Measurements from ENCODE around the gene CCDC92. TPM values are rescaled to one million over a fixed set of nuclear protein-coding genes. Genes with fewer than 3 reads are reported as not detected.
A peak's percentile ranks its signal among the peaks of the same experiment; 100 is the strongest.

CCDC92 gene
- total and polyA plus RNA-seq, 8 donors, result 3.5 to 32.6 (median 20.9) TPM

- H3K9me3 ChIP-seq, result no peaks in the 10 kb centered on the region
- H3K36me3 ChIP-seq, result peaks cover 7 to 42% (median 38%) of the 10 kb centered on the region in 4 donors
- no peak for DNase-seq
- no peak overlapping the region for H3K27ac ChIP-seq
- no peak overlapping the region for H3K4me3 ChIP-seq
- H3K27me3 ChIP-seq, result no peaks in the 10 kb centered on the region
- 68 to 89% (median 70%) methylated on average over 3 of the region's 3 CpGs for WGBS, 5 donors
- TF ChIP-seq POLR2A (IDR thresholded peaks at IDR 0.05) (no peak), CTCF (IDR thresholded peaks at IDR 0.05) (no peak), POLR2AphosphoS5 (IDR thresholded peaks at IDR 0.05) (no peak), EP300 (IDR thresholded peaks at IDR 0.05) (no peak)
- H3K4me1 ChIP-seq, result peaks cover 23 to 55% (median 35%) of the 10 kb centered on the region in 4 donors
- intact Hi-C loops (cut with DNase I; ENCODE audit: low total_unique reads), result loop anchor here (5.0 kb wide), 1 partner anchor 84 kb away; no protein-coding TSS in a partner anchor
Measured at GRCh38 chr12:123986374-123986965, 13.8 kb upstream of the CCDC92 start.

- no peaks in the 10 kb centered on the region for H3K9me3 ChIP-seq
- H3K36me3 ChIP-seq, result peaks cover 7 to 37% (median 27%) of the 10 kb centered on the region in 4 donors
- no peak overlapping the region for H3K27ac ChIP-seq
- WGBS, 5 donors, result 75 to 88% (median 79%) methylated on average over 4 of the region's 4 CpGs
- TF ChIP-seq POLR2A (IDR thresholded peaks at IDR 0.05), result no peak
- no peak for TF ChIP-seq POLR2AphosphoS5 (IDR thresholded peaks at IDR 0.05)
- TF ChIP-seq EP300 (IDR thresholded peaks at IDR 0.05), result no peak
- no peak for TF ChIP-seq CTCF (IDR thresholded peaks at IDR 0.05)
- no peak for DNase-seq
- intact Hi-C loops (cut with DNase I; ENCODE audit: low total_unique reads), result loop anchor here (5.0 kb wide), 1 partner anchor 83 kb away; no protein-coding TSS in a partner anchor
- H3K4me3 ChIP-seq, result no peak overlapping the region
- peaks cover 8 to 43% (median 20%) of the 10 kb centered on the region in 4 donors for H3K4me1 ChIP-seq
- no peaks in the 10 kb centered on the region for H3K27me3 ChIP-seq
Measured at GRCh38 chr12:123984903-123985302, 12.3 kb upstream of the CCDC92 start.

- DNase-seq, result peak; percentile 41 to 87
- intact Hi-C loops (cut with DNase I; ENCODE audit: low total_unique reads), result no loop called here
- WGBS, 5 donors, result 41 to 55% (median 44%) methylated on average over 7 of the region's 7 CpGs
- Histone ChIP-seq H3K36me3 (peaks cover 0 to 33% (median 19%) of the 10 kb centered on the region in 4 donors), H3K9me3 (no peaks in the 10 kb centered on the region), H3K27me3 (no peaks in the 10 kb centered on the region), H3K4me3 (no peak overlapping the region), H3K4me1 (peaks cover 7 to 34% (median 17%) of the 10 kb centered on the region in 4 donors), H3K27ac (no peak overlapping the region)
- TF ChIP-seq POLR2AphosphoS5 (IDR thresholded peaks at IDR 0.05) (no peak), POLR2A (IDR thresholded peaks at IDR 0.05) (no peak), EP300 (IDR thresholded peaks at IDR 0.05) (no peak), CTCF (IDR thresholded peaks at IDR 0.05) (peak in 5 of 7 experiments; percentile 41 to 60 (median 48))
Measured at GRCh38 chr12:123983822-123984485, 11.3 kb upstream of the CCDC92 start.

- H3K9me3 ChIP-seq, result no peaks in the 10 kb centered on the region
- H3K27ac ChIP-seq, result no peak overlapping the region
- no peak for DNase-seq
- H3K27me3 ChIP-seq, result no peaks in the 10 kb centered on the region
- intact Hi-C loops (cut with DNase I; ENCODE audit: low total_unique reads), result no loop called here
- 44 to 71% (median 60%) methylated on average over 7 of the region's 7 CpGs for whole genome bisulfite sequencing, 5 donors
- H3K36me3 ChIP-seq, result peaks cover 0 to 23% (median 5%) of the 10 kb centered on the region in 4 donors
- peaks cover 7 to 33% (median 17%) of the 10 kb centered on the region in 4 donors for H3K4me1 ChIP-seq
- H3K4me3 ChIP-seq, result no peak overlapping the region
- TF ChIP-seq EP300 (IDR thresholded peaks at IDR 0.05) (no peak), CTCF (IDR thresholded peaks at IDR 0.05) (no peak), POLR2A (IDR thresholded peaks at IDR 0.05) (no peak), POLR2AphosphoS5 (IDR thresholded peaks at IDR 0.05) (no peak)
Measured at GRCh38 chr12:123982269-123982668, 9.6 kb upstream of the CCDC92 start.
